Stimulated activated CD8-positive, alpha-beta memory T cell treated with anti-CD3 and anti-CD28 coated beads, Interleukin-12 subunit alpha, Interleukin-12 subunit beta, amount 100 ng/mL, for 24 hours (primary cell): ENCODE results near the gene CNTN5.

Experiments
- DNase-seq: peaks from one replicate; pipeline ENCODE4 v3.0.0-alpha.2; 2020; ENCODE audit errors: extremely low read depth

The CNTN5 gene

GRCh38 chr11:99505831-99506230 is 485.1 kb downstream of the CNTN5 start:
- DNase-seq, result no peak

DNA sequence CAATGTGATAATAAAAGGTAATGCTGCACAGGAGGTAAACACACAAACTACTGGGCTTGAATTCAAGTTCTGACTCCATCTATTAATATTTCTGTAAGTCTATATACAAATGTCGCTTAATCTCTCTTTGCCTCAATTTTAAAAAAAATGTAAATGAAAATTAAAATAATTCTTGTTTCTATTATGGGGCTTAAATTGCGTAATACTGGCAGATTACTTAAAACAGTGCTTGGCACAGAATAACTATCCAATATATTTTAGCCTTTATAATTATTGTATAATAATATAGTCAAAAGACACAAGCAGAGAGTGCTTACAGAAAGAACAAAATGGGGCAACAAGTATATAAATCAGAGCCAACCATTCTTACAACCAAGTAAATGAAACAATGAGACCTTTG is 489.1 kb downstream of the CNTN5 start:
- DNase-seq, result no peak

DNA sequence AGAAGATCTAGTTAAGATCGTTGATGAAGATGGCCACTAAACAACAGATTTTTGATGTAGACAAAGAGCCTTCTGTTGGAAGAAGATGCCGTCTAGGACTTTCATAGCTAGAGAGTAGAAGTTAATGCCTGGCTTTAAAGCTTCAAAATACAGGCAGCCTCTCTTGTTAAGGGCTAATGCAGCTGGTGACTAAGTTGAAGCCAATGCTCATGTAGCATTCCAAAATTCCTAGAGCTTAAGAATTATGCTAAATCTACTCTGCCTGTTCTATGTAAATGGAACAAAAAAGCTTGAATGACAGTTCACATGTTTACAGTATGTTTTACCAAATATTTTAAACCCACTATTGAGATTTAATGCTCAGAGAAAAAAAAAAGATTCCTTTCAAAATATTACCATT is 492.6 kb downstream of the CNTN5 start:
- DNase-seq, result no peak

DNA sequence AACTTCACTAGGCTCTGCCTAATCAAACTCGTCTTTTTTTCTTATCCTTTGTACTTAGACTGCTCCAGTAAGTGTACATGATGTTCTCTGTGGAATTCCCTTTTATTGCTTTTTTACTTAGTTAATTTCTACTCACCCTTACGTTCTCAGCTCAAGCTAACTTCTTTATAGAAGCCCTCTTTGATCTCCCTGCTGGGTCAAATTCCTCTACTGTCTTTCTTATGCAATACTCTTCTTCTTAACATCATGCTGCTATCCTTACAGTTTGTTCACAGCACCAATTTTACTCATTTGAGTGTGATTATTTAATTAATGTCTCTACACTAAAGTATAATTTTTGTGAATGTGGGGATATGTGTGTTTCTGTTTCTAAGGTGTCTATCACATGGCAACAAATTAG is 498.3 kb downstream of the CNTN5 start:
- no peak for DNase-seq

- DNase-seq, result no peak
Observed at GRCh38 chr11:99522467-99523173, 501.9 kb downstream of the CNTN5 start.

DNA sequence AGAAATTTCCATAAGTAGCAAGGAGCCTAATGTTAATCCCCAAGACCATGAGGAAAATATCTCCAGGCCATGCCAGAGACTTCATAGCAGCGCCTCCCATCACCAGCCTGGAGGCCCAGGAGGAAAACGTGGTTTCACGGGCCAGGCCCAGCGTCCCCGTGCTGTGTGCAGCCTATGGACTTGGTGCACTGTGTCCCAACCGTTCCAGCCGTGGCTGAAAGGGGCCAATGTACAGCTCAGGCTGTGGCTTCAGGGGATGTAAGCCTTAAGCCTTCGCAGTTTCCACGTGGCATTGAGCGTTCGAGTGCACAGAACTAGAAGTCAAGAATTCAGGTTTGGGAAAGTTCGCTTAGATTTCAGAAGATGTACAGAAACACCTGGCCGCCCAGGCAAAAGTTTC is 510.7 kb downstream of the CNTN5 start:
- no peak for DNase-seq

- DNase-seq, result no peak
Observed at GRCh38 chr11:99534812-99535211, 514.1 kb downstream of the CNTN5 start.

GRCh38 chr11:99535406-99535805 is 514.7 kb downstream of the CNTN5 start:
- no peak for DNase-seq

DNA sequence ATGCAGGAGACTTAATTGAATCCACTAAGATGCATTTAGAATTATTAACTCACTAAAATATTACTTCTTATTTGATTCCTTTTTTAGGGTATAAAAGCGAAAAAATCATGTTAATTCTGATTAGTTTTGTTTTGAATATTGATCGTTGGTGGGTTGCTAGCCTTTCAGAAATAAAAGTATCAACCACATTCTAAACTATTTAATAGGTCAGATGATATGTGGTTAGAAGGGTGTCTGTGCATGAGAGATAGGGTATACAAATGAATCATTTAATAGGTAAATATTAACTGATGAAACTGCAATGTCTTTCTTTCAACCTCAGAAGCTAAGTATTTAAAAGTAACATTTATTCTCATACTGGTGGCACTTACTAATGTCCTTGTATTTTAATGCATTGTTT is 515.1 kb downstream of the CNTN5 start:
- no peak for DNase-seq

DNA sequence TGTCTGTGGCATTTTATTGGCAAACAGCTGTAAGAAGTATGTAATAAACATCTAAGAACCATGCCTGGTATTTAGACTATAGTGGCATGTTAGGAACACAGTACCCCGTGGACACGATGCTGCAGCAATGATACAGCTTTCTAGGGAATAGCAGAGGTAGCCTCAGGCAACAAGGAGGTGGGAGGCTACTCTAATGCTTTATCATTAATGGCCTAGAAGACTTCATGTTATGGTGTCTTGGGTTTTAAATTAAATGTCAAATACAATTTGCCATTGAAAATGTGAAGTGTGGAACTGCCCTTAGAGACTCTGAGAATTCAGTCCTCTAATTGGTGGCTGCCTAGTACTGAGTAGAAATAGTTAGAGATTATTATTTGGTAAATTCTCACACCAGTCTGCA is 516.9 kb downstream of the CNTN5 start:
- DNase-seq, result no peak

DNA sequence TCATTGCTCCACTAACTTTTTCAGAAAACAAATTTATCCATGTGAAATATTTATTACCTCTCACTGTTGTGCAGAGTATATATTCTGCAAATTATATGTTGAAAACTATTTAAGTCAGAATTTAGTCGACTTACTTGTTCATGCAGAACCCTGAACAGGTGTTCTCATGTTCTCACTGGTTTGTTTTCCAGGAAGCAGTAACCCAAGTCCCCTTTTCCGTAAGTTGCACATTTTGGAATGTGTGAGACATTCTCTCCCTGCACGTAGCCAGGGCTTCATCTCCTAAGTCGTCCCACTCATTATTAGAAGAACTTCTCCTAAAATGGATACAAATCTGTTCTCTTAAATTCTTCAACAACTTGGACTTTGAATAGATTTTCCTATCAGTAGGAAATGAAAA is 524.9 kb downstream of the CNTN5 start:
- no peak for DNase-seq

- DNase-seq, result no peak
Observed at GRCh38 chr11:99548264-99548663, 527.5 kb downstream of the CNTN5 start.

- DNase-seq, result no peak
Observed at GRCh38 chr11:99554232-99554903, 533.6 kb downstream of the CNTN5 start.

DNA sequence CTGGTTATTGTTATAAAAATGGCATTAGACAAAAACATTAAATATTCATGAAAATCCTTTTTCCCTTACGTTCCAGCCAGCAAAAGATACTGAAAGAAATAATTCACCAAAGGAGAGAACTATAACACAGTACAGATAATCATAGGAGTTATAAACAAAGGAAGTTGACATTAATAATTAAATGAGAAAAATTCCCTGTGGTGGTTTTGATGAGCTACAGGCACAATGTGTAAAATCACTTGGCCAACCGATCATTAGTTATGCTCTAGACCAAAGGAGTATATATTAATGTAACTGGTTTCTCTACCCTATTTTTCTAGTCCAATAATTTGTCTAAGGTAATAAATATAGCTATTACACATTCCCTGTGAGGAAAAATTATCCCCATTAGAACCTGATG is 534.7 kb downstream of the CNTN5 start:
- no peak for DNase-seq

DNA sequence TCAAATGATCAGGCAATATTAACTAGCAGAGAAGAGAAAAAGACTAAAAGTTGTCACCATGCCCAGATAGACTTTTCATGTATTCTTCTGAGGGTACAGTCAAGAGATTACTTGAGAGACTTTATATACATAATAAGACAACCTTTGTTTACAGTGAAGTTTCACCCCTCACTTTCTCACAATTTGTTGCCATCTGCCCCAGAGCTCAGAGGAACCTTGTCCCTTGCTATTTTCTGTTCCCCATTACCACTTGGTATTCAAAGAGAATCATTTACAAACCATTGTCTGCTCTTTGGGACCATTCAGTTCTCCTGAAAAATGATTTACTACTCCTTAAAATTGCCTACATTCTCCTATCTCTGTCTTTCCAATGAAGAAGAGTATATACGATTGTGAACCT is 544.6 kb downstream of the CNTN5 start:
- no peak for DNase-seq

DNA sequence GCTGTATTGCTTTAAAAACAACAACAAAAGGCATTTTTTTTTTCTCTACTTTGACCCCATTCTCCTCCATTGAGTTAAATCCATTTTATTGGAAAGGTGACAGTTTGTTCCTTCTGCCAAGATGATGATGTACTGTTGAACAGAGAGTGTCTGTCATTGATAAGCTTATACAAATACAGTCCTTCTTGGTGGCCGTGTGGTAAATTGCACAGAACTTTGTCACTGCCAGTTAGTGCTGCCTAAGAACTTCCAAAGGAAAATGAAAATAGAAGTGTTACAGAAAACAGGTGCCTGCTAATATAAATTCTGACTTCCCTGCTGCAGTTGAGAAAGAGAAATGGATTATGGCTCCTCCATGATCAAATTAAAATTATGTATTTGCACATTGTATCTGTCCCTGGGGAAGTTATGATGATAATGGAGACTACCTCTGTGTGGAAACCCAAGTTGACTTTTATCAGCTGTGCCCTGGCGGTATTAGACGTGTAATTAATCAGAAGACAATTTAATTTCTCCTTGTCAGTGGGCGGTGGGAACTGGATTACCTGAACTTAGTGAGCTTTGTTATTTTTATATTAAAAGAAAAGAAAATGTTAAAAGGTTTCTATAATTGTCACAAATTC is 546.7 kb downstream of the CNTN5 start:
- DNase-seq, result no peak

DNA sequence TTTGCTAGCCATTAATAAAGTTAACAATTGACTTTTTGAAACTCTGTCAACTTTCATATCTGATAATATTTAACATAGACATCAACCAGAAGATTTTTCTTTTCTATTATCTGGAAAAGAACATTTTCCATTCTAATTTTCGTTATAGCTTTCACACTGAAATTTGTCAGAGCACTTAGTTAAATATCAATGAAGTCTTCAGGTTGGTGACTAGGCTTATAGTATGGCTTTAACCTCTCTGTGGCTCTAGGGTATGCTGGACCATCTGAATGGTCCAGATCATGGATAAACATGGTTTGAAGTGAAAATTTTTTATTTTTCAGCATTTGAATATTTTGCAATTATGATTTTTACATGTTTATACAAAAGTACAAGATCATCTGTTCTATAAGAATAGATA is 548.1 kb downstream of the CNTN5 start:
- DNase-seq, result no peak

DNA sequence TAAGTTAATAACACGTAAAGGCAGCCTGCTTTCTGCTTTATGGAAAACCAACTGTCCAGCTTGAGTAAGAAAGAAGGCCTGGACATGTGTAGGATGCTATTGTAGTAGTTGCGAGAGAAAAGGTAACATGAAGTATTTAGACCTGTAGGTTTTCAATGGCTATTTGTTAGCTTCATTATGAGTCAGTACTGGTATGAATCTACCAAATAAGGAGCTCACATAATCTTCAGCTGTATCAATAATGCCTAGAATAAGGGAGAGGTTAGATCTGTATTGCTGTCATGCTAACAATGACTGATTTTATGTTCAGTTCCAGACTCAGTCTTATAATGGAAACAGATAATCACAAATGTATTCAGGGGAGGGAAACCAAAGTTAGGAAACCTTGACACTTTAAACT is 550.3 kb downstream of the CNTN5 start:
- no peak for DNase-seq

- DNase-seq, result no peak
Observed at GRCh38 chr11:99584830-99585229, 564.1 kb downstream of the CNTN5 start.

DNA sequence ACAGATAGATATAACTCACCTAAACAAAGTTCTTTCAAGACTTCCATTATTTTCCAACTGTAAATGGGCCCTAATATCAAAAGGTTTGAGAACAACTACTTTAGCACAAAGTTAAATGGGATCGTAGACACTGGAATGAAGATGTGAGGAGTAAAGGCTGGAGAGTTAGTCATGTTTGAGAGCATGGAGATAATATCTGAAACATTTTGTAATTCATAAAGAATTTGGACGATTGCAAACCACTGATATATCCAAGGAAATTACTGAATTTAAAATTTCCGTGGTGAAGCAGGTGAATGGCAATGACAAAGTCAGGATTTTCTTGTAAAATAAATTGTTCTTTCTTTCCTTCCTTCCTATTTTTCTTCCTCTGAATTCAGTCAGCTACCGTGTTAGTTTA is 564.9 kb downstream of the CNTN5 start:
- no peak for DNase-seq

- DNase-seq, result no peak
Observed at GRCh38 chr11:99589771-99590170, 569.0 kb downstream of the CNTN5 start.

- no peak for DNase-seq
Observed at GRCh38 chr11:99592266-99592665, 571.5 kb downstream of the CNTN5 start.

DNA sequence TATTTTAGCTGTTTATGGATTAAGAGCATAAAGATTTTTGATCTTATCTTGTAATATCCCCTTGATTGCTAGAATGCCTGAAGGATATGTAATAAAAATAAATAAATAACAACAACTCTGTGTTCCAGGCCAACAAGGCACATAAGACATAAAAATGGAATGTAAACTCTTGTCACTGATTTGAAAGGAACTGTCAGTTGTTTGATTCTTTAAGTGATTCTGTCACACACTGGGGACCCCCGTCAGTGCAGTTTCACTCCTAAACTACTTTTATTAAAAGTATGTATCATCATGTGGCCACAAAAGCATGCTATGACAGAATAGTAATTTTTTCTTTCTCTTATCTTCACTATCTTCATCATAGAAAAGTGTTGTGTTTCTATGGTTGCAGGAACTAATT is 572.4 kb downstream of the CNTN5 start:
- DNase-seq, result no peak
